ENCODE data around the gene NPIPA7.
"Not testable (repeated sequence)": the region's sequence is repeated elsewhere in the genome, so short reads cannot be mapped to it uniquely, and the experiment has no call there.

DNA sequence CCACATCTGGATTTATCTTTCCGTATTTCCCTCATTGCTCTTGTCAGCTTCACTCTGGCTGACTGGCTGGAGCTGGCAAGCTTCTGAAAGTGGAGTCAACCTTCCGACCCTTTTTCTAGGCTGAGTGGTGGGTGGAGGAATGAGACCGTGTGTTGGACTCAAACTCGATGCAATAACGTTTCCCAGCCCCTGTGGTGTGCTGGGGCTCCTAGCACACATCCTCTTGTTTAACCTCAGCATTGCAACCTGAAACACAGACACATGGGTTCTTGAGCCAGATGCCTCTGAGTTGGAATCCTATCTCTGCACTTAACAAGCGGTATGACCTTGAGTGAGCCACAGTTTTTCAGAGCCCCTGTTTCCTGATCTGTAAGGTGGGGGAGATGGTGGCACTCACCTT is 29.5 kb downstream of the NPIPA7 start:
- TF ChIP-seq, protein P1, sequence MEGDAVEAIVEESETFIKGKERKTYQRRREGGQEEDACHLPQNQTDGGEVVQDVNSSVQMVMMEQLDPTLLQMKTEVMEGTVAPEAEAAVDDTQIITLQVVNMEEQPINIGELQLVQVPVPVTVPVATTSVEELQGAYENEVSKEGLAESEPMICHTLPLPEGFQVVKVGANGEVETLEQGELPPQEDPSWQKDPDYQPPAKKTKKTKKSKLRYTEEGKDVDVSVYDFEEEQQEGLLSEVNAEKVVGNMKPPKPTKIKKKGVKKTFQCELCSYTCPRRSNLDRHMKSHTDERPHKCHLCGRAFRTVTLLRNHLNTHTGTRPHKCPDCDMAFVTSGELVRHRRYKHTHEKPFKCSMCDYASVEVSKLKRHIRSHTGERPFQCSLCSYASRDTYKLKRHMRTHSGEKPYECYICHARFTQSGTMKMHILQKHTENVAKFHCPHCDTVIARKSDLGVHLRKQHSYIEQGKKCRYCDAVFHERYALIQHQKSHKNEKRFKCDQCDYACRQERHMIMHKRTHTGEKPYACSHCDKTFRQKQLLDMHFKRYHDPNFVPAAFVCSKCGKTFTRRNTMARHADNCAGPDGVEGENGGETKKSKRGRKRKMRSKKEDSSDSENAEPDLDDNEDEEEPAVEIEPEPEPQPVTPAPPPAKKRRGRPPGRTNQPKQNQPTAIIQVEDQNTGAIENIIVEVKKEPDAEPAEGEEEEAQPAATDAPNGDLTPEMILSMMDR (conservative IDR thresholded peaks at IDR 0.05): not testable (repeated sequence)
- TF ChIP-seq ZFX (IDR thresholded peaks at IDR 0.05): not testable (repeated sequence)

All from C4-2B (cell line).